Smooth muscle cell of bladder (primary cell): ENCODE results near the gene C15orf39. TPM values are rescaled to one million over a fixed set of nuclear protein-coding genes. Genes with fewer than 3 reads are reported as not detected.

ENCODE experiments used
- total RNA-seq: library from RNA; depleted of rRNA; stranded (reverse); fragments of >200 nt; gene quantifications from 2 replicates; pipeline ENCODE4 v1.2.3, GENCODE V29; 2014

The C15orf39 gene
- total RNA-seq, result 1.6 and 1.9 TPM in 2 replicates

GRCh38 chr15:75201616-75202250 is at the start of gene C15orf39:
C15orf39 (plus strand) TSS chr15:75201882; CDS start chr15:75206049, 4,167 bp downstream.

GRCh38 chr15:75258034-75258433 is 56.4 kb downstream of the C15orf39 start, which contains the start of gene GOLGA6C:
GOLGA6C (plus strand) TSS chr15:75258334; CDS start chr15:75258599, 265 bp downstream.

Other genes starting within 250 kb of the C15orf39 start
- 7.3 and 8.5 TPM in 2 replicates for gene RPP25, start 245.1 kb upstream of the C15orf39 start, total RNA-seq
- 1.6 and 3.0 TPM in 2 replicates for gene SCAMP5, start 206.3 kb upstream of the C15orf39 start, total RNA-seq
- 4.4 and 8.1 TPM in 2 replicates for gene PPCDC, start 178.3 kb upstream of the C15orf39 start, total RNA-seq
- gene GOLGA6C, start 56.5 kb downstream of the C15orf39 start, total RNA-seq, result not detected in 2 replicates
- not detected in 2 replicates for gene GOLGA6D, start 81.0 kb downstream of the C15orf39 start, total RNA-seq
- 66.2 and 83.5 TPM in 2 replicates for gene COMMD4, start 134.2 kb downstream of the C15orf39 start, total RNA-seq
- 5.1 and 6.2 TPM in 2 replicates for gene NEIL1, start 145.2 kb downstream of the C15orf39 start, total RNA-seq
- 94.7 and 112 TPM in 2 replicates for gene MAN2C1, start 166.7 kb downstream of the C15orf39 start, total RNA-seq
- 16.4 and 18.3 TPM in 2 replicates for gene SIN3A, start 249.8 kb downstream of the C15orf39 start, total RNA-seq